T-helper 1 cell (primary cell): ENCODE results near the gene SHMT2.
A peak's percentile ranks its signal among the peaks of the same experiment; 100 is the strongest.

ENCODE experiments used
- DNase-seq, 5 donors: peaks; one replicate each; pipeline ENCODE4 v3.0.0-alpha.2; 2012 to 2020

The SHMT2 gene

GRCh38 chr12:57240926-57241401 lies 11.5 kb downstream of the SHMT2 start:
- no peak for DNase-seq

GRCh38 chr12:57241402-57242310 lies 12.1 kb downstream of the SHMT2 start:
- no peak for DNase-seq

- DNase-seq = no peak
Observed at GRCh38 chr12:57242329-57242690, 12.8 kb downstream of the SHMT2 start.

- DNase-seq = peak in 4 of 5 donors; percentile 42 to 67 (median 53)
Observed at GRCh38 chr12:57242691-57243454, 13.4 kb downstream of the SHMT2 start.

- DNase-seq = peak; percentile 52 to 81 (median 70)
Observed at GRCh38 chr12:57243521-57244311, 14.2 kb downstream of the SHMT2 start.

GRCh38 chr12:57244312-57244696 lies 14.8 kb downstream of the SHMT2 start:
- no peak for DNase-seq

GRCh38 chr12:57247041-57247440 lies 17.5 kb downstream of the SHMT2 start:
- DNase-seq = no peak

- DNase-seq = no peak
Observed at GRCh38 chr12:57248934-57249742, 19.6 kb downstream of the SHMT2 start.

GRCh38 chr12:57250541-57250940 lies 21.0 kb downstream of the SHMT2 start:
- DNase-seq = no peak

- DNase-seq = no peak
Observed at GRCh38 chr12:57250956-57251355, 21.4 kb downstream of the SHMT2 start, which contains the start of gene STAC3. STAC3 (minus strand) TSS chr12:57251187; CDS start chr12:57249636, 1,551 bp downstream.

- no peak for DNase-seq
Observed at GRCh38 chr12:57254506-57255280, 25.2 kb downstream of the SHMT2 start.

GRCh38 chr12:57255916-57256315 lies 26.4 kb downstream of the SHMT2 start:
- no peak for DNase-seq

GRCh38 chr12:57258977-57259970 lies 29.8 kb downstream of the SHMT2 start:
- no peak for DNase-seq

GRCh38 chr12:57260366-57260765 lies 30.9 kb downstream of the SHMT2 start:
- no peak for DNase-seq

GRCh38 chr12:57261428-57261865 lies 31.9 kb downstream of the SHMT2 start:
- no peak for DNase-seq

- DNase-seq = no peak
Observed at GRCh38 chr12:57262126-57262822, 32.8 kb downstream of the SHMT2 start.

GRCh38 chr12:57263096-57263495 lies 33.6 kb downstream of the SHMT2 start:
- no peak for DNase-seq

GRCh38 chr12:57266681-57267080 lies 37.2 kb downstream of the SHMT2 start:
- DNase-seq = no peak

GRCh38 chr12:57268264-57268663 lies 38.8 kb downstream of the SHMT2 start:
- no peak for DNase-seq
